ENCODE data around the gene MAPK8IP3. TPM values are rescaled to one million over a fixed set of nuclear protein-coding genes. Genes with fewer than 3 reads are reported as not detected.

The MAPK8IP3 gene
- polyA plus RNA-seq, 4 donors, result 35.3 to 79.2 (median 54.1) TPM

DNA sequence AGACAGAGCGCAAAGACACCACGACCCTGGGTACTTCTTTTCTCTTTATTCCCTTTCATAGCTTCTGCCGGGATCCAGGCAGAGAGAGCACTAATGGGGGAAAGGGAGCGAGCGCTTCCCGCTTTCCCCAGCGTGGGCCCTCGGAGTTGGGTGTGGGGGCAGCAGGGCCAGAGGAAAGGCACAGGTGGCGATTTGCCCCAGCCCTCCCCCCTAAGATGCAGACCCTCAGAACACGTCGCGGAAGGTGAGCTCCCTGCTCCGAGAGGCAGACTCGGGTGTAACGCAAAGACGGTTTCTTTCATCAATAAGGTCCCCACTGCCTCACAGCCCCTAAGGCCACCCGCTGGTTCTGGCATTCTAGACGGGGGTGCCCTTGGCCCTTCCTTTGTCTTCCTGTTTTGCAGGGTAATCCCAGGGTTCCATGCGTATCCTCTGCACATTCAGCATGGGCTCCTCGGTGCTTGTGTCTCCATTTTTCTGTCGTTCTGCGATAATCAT lies 65.9 kb downstream of the MAPK8IP3 start:
- no peak for DNase-seq (ENCODE audit: low read depth in 4 of 4, low spot score in 3 of 4)

DNA sequence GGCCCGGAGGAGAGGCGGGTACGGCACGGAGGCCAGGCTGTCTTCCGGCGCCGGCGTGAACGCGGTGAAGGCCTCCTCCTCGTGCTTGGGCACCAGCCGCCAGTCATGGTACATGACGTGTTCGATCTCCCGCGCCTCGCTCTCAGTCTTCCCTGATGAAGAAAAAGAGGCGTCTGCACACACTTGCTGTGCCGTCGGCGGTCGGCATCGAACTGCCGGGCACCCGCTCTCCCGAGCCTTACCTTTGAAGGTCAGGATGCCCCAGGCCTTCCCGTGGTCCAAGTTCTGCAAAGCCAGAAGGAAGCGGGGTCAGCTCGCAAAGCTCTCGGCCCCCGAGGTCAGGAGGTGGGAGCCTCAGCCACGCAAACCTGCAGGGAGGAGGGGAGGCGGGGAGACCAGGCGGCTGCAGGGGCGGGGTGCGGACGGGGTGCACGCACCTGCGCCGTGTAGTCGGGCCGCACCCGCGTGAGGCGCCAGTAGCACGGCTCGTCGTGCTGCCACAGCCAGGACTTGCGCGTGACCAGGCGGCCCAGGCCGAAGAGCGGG lies 66.4 kb downstream of the MAPK8IP3 start, which contains the start of gene EME2:
TSS of gene EME2 (plus strand) at position 449 of the 546 bp plus-strand sequence. CDS start 418 bp downstream, outside the sequence.
- no peak for DNase-seq (ENCODE audit: low read depth in 4 of 4, low spot score in 3 of 4)

DNA sequence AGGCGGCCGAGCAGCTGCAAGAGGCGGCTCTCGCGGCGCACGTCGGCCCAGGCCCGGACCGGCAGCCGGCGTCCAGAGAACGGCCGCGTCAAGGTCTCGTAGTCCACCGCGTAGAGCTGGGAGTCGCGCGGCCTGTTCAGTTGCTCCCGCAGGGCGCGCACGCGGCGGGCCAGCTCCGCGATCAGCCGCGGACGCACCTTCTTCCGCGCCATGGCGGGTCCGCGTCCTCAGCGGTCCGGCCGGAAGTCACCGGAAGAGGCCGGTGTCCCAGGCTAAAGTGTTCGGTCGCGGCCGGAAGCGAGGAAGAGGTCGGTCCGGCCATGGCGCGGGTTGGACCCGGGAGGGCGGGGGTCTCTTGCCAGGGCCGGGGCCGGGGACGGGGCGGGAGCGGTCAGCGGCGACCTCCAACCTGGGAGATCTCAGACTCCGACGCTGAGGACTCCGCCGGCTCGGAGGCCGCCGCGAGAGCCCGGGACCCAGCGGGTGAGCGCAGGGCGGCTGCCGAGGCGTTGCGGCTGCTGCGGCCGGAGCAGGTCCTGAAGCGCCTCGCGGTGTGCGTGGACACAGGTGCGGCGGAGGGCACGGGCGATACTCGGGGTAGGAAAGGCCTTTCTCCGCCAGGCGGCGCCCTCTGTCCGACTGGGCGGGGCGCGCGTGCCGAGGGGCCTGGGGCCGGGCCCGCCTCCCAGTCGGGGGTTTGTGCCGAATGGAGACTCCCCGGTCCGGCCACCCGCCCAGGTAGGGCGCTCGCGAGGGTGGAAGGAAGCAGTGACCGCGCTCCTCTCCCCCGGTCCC lies 67.1 kb downstream of the MAPK8IP3 start, which contains the start of gene MRPS34:
TSS of gene MRPS34 (minus strand) at position 227 of the 795 bp plus-strand sequence. CDS start at position 212, 15 bp downstream.
- DNase-seq (ENCODE audit: low read depth in 4 of 4, low spot score in 3 of 4), result peak; percentile 55 to 79 (median 72)

DNA sequence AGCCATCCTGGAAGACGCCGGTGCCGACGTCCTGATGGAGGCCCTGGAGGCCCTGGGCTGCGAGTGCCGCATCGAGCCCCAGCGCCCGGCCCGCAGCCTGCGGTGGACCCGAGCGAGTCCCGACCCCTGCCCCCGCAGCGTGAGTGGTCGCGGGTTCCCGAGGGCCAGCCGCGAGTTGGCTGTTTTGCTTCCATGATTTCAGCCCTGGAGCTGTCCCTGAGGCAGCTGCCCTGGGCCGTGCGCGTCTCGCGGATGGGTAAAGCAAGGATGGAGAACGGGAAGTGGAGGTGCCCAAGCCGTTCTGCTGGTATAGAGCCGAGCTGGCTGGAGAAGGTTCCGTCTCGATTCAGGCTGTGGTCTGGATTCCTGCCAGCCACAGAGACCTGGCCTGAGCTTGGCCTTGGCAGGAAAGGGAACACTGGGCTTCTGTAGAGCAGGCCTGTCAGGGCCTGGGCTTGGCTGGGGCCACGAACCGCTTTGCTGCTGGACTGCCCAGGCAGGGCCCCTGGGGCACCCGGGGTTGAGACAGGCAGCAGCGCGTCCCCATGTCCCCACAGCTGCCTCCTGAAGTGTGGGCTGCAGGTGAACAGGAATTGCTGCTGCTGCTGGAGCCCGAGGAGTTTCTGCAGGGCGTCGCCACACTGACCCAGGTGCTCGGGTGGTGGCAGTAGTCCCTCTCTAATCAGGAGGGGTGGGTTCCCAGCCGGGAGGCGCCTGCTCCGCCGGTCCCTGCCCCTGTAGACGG lies 67.9 kb downstream of the MAPK8IP3 start:
- DNase-seq (ENCODE audit: low read depth in 4 of 4, low spot score in 3 of 4), result no peak

DNA sequence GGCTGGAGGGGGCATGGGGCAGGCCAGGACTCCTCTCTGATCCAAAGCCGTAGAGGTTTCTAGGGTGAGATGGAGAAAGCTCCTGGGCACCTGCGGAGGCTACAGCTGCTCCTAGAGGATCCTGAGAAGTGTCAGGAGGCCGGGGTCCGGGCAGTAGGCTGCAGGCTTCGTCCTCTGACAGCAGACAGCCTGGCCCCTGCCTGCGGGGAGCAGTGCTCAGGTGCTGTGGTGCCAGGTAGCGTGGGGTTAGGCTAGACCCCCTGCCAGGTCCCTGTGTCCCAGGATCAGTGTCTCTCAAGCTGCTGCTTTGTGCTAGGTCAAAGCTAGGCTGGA lies 68.4 kb downstream of the MAPK8IP3 start:
- no peak for DNase-seq (ENCODE audit: low read depth in 4 of 4, low spot score in 3 of 4)

DNA sequence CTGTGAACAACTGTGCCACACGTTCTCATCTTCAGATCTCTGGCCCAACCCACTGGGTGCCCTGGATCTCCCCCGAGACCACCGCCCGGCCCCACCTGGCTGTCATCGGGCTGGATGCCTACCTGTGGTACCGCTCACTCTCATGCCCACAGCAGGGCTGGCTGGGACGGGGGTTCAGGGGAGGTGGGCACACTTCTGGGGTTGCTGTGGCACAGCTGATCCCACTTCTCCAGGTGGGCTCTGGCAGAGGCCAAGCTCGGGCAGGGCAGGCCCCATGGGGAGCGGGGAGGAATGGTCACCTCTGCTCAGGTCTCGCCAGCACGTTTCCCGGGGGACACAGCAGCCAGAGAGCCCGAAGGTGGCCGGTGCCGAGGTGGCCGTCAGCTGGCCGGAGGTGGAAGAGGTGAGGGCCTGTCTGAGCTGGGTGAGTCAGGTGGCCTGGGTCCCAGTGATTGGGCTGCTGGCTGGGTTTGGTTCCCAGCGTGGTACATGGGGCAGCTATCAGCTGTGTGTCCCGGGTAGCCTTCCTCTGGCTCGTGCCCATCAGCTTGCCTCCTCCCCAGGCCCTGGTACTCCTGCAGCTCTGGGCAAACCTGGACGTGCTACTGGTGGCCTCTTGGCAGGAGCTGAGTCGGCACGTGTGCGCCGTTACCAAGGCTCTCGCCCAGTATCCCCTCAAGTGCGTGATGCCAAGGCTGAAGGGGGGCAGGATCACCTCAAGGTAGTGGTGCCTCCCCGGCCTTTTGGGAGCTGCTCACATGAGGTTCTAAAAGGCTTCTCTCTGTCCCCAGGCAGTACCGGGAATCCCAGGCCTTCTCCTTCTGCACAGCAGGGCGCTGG lies 69.2 kb downstream of the MAPK8IP3 start:
- DNase-seq (ENCODE audit: low read depth in 4 of 4, low spot score in 3 of 4), result no peak

DNA sequence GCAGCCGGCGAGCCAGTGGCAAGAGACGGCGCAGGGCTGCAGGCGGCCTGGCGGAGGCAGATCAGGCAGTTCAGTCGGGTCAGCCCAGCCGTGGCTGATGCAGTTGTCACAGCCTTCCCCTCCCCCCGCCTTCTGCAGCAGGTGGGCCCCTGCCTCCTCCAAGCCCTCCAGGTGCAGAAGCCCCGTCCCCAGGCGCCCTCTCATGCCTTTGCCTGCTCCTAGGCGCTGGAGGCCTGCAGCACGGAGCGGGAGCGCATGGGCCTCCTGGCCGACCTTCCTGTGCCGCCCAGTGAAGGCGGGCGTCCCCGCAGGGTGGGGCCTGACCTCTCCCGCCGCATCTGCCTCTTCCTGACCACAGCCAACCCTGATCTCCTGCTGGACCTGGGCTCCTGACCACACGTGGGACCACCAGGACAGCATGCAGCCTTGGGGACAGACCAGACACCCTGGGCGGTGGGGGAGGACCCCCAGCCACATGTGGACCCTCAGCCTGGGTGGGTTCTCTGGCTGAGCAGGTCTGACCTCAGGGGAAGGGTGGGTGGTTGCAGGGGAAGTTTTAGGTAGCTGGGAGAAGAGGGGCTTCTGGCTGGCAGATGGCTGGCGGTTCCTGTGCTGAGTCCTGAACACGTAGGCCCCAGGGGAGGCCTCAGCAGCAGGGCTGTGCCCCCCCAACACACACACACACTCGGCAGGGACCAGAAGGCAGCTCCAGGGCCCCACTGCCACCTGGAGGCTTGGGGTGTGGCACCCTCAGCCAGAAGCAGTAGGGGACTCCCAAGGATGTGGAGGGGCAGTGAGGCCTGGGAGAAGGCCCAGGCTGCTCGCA lies 70.1 kb downstream of the MAPK8IP3 start:
- no peak for DNase-seq (ENCODE audit: low read depth in 4 of 4, low spot score in 3 of 4)

DNA sequence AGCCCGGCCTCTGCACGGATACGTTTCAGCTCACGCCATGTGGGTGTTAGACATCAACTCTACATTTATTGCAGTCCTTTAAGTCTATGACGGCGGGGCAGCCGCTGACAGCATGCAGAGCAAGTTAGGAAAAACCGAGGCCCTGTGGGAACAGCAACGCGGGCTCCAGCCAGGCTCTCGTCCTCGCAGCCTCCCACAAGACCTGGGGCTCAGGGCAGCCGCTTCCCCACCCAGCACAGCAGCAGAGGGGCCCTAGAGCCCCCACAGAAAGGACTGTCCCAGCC lies 70.6 kb downstream of the MAPK8IP3 start:
- DNase-seq (ENCODE audit: low read depth in 4 of 4, low spot score in 3 of 4), result no peak

DNA sequence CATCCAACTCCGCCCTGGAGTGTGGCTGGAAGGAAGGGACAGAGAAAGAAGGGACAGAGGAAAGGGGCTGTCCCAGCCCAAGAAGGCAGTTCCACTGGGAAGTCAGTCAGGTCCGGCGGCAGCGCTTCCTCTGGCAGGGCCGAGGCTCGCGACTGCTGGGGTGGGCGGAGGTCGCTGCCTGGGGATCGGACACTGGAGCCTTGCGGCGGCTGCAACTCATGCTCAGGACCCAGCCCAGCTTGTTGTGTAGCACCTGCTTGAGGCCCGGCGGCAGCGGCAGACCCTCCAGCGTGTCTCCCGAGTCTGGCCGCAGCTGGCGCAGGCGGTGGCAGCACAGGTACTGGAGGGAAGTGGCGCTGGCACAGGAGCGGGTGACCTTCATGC lies 71.0 kb downstream of the MAPK8IP3 start:
- DNase-seq (ENCODE audit: low read depth in 4 of 4, low spot score in 3 of 4), result no peak

DNA sequence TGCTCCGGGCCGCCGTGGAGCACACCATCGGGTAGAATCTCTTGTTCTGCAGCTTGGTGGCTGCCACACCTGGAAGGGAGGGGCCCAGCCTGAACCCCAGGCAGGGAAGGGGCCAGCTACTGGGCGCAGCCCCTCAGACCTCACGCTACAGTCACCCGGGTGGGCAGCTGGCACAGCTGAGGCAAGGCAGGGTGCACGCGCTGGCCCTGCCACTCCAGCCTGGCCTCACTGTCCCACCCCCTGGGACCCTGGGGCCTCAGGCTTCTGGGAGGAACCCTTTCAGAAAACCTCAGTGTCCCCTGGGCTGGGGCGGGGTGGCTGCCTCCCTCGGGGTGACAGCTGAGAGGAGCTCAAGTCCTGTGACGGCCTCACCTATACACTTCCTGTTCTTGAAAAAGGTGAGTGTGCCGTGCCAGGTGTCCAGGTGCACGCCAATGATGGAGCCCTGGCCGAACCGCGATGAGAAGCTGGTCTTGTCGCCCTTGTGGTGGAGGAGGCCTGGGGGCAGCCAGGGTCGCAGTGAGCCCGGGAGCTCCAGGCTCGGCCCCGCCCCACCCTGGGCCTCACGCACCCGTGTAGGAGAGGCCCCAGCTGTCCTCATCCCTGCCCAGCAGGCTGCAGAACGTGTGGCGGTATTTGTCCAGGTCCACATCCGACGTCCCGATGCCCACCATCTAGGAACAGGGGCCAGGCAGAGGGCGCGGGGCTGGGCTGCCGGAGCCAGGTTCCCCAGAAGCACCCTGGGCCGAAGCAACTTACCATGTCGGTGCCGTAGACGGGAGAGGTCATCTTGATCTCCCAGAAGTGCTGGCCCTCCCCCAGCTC lies 71.6 kb downstream of the MAPK8IP3 start:
- DNase-seq (ENCODE audit: low read depth in 4 of 4, low spot score in 3 of 4), result no peak

DNA sequence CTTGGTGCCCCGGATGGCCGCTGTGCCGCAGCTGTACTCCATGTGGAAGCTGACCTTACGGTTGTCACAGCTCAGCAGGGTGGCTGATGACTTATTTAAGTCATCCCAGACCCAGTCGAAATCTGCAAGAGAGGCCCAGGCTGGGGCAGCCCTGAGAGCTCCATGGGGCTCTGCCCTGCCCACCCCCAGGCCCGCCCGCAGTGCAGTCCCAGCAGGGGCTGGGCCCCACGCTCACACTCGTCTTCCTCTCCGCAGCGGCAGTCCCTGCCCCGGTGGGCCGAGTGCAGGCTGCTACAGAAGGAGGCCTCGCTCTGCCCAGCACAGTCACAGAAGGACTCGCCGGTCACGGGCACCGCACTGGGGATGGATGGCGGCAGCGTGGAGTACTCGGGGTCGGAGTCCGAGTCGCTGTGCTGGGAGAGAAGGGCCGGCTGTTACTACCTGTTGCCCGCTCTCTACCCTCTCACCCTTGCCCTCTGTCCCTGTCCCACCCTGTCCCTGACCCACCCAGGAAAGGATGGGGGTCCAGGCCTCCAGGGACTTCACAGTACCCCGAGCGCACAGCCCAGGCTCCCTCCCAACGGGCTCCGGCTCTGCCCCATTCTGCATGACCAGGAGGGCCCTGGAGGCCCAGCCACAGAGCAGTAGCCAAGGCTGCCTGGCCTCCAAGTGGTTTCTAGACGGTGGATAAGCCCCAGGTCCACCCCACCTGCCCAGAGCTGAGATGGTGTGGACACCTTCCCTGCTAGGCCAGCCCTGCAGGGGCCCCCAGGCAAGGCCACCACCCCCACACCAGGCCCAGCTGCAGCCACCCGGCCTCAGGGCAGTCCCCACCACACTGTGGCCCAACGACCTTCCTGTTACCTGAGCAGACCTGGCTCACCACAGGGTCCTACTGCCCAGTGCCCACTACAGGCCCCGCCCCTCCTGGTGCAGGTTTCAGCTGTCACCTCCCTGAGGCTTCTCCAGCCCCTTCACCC lies 72.5 kb downstream of the MAPK8IP3 start:
- DNase-seq (ENCODE audit: low read depth in 4 of 4, low spot score in 3 of 4), result no peak

DNA sequence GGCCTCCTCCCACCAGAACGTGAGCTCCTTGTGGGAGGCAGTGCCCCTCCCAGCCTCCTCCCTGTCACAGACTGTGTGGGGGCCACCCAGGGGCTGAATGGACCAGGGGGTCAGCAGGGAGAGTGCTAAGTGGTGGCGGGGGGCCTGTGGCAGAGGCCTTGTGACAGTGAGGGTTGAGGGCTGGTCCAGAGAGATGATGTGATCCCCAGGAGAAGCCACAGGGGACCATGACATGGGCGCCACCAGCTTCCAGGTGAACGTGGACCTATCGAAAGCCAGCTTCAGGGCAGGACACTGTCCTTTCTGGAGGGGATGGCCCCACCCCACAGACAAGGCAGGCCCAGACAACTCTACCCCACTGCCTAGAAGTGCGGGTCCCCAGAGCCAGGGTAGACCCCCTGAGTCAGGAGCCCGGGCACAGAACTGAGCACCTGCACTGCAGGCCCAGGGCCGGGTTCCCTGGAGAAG lies 73.3 kb downstream of the MAPK8IP3 start:
- no peak for DNase-seq (ENCODE audit: low read depth in 4 of 4, low spot score in 3 of 4)

DNA sequence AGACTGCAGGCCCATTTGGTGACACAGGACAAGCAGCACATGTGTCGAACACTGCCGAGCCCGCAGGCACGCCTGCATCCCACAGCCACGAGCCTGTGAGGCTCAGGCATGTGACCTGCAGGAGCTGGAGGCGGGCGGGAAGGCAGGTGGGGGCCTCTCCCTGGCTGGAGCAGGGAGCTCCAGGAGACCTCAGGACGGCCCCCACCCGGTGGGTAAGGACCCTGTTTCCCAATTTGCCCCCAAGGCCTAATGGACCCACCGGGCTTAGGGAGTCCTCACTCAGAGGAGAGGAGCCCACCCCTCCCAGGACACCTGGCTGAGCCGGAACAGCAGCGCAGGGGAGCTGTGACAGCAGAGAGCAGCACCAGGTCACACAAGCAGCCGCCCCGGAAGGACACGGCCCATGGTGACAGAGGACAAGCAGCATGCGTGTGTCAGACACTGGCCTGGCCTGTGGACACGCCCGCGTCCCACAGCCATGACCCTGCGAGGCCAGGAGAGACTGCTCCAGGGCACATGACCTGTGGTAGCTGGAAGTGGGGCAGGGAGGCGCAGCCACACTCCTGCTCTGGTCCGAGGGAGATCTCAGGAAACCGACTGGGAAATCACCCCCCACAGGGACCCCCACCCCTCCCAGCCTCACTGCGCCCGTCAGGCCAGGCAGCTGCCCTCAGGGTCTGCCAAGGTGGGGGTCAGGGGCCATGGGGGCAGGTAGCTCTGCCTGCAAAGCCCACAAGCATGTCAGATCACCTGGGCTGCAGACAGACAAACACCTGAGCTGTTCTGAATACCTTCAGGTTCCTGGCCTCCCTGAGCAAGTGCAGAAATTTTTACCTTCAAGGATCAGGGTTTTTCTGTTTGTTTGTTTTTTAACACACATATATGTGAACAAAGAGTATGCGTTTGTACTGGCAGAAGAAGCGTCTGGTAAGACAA lies 74.0 kb downstream of the MAPK8IP3 start:
- no peak for DNase-seq (ENCODE audit: low read depth in 4 of 4, low spot score in 3 of 4)

DNA sequence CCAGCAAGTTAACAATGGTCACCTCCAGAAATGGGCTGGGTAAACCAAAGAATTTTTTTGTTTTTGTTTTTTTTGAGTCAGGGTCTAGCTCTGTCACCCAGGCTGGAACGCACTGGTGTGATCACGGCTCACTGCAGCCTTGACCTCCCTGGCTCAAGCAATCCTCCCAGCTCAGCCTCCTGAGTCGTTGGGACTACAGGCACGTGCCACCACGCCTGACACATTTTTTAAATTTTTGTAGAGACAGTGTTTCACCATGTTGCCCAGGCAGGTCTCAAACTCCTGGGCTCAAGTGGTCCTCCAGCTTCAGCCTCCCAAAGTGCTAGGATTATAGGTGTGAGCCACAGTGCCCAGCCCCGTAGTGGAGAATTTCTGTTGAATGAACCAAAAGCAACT lies 74.7 kb downstream of the MAPK8IP3 start:
- DNase-seq (ENCODE audit: low read depth in 4 of 4, low spot score in 3 of 4), result no peak

DNA sequence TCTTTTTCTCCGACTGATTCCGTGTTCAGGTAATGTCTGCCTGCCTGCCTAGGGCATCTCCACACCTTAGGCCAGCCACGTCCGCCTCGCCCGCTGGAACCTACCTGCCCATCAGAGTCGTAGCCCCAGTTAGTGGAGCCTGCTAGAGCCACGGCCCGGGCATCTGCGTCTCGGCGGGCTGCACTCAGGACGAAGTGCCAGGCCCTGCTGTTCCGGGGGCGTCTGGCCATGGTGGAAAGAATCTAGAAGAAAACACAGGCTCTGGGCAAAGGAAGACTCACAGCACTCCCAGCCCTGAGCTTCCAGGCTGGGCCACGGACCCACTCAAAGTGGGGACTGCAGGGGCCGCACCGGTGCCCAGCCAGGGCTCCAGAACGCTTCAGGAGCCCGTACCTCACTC lies 75.3 kb downstream of the MAPK8IP3 start:
- DNase-seq (ENCODE audit: low read depth in 4 of 4, low spot score in 3 of 4), result no peak

DNA sequence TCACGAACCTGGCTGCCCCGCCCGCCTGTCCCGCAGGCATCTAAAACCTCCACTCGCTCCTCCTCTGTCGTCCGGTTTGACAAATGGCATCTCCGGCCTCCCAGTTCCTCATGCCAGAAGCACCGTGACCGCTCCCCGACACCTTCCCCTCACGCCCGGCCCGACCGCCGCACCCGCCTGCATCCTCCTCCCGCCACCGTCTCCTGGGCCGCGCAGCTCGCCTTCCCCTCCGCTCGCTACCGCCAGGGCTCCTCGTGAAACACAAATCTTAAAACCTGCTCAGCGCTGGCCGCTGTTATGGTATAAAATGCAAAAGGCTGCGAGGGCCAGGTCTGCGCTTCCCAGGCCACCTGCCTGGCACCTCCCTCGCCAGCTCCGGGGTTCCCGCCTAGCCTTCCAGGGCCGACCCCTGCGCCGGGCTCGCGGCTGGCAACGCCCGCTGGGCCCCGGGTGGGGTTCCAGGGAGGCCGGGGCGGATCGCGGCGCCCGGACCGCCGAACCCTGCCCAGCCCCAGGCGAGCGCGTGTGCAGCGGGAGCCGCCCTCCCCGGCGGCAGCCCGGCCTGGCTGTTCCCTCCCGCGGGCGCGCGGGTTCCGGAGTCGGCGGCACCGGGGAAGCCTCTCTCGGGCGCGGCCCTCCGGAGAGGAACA lies 75.9 kb downstream of the MAPK8IP3 start:
- DNase-seq (ENCODE audit: low read depth in 4 of 4, low spot score in 3 of 4), result no peak

Data from left renal pelvis (tissue), 4 donors.